HFF-Myc (cell line): Measurements from ENCODE around the gene CHD6.

Source experiments
- DNase-seq: peaks from one replicate; pipeline ENCODE4 v3.0.0-alpha.2; 2011; ENCODE audit warnings: low read depth; ENCODE audit errors: extremely low read depth
- H3K4me3 ChIP-seq: replicated peaks from 2 replicates; pipeline ENCODE4 v1.5.1; 2011; ENCODE audit warnings: low read depth, mild to moderate bottlenecking, control low read depth, low read length
- CTCF ChIP-seq: IDR thresholded peaks from 2 replicates; pipeline ENCODE4 v1.5.1; 2012; ENCODE audit warnings: mild to moderate bottlenecking, low read depth, low read length, control low read depth; ENCODE audit errors: missing control alignments

CHD6 gene

GRCh38 chr20:41507851-41508250 is 110.3 kb downstream of the CHD6 start:
- no peak overlapping the region for H3K4me3 ChIP-seq
- no peak for DNase-seq
- no peak for TF ChIP-seq CTCF

GRCh38 chr20:41507436-41507835 is 110.7 kb downstream of the CHD6 start:
- H3K4me3 ChIP-seq = no peak overlapping the region
- DNase-seq = no peak
- no peak for TF ChIP-seq CTCF

- DNase-seq = no peak
- no peak for TF ChIP-seq CTCF
- H3K4me3 ChIP-seq = no peak overlapping the region
Measured at GRCh38 chr20:41506192-41506915, 111.8 kb downstream of the CHD6 start.

- no peak for TF ChIP-seq CTCF
- no peak for DNase-seq
- no peak overlapping the region for H3K4me3 ChIP-seq
Measured at GRCh38 chr20:41505184-41505583, 113.0 kb downstream of the CHD6 start.

- no peak for TF ChIP-seq CTCF
- H3K4me3 ChIP-seq = no peak overlapping the region
- no peak for DNase-seq
Measured at GRCh38 chr20:41501376-41501775, 116.8 kb downstream of the CHD6 start.

GRCh38 chr20:41499961-41500725 is 118.0 kb downstream of the CHD6 start:
- H3K4me3 ChIP-seq = no peak overlapping the region
- DNase-seq = peak; percentile 15
- no peak for TF ChIP-seq CTCF
